Fibroblast of skin of right biceps (primary cell): ENCODE data around the gene CCNF.

Source experiments
- DNase-seq: peaks from one replicate; pipeline ENCODE4 v3.0.0-alpha.2; 2013

Gene CCNF

DNA sequence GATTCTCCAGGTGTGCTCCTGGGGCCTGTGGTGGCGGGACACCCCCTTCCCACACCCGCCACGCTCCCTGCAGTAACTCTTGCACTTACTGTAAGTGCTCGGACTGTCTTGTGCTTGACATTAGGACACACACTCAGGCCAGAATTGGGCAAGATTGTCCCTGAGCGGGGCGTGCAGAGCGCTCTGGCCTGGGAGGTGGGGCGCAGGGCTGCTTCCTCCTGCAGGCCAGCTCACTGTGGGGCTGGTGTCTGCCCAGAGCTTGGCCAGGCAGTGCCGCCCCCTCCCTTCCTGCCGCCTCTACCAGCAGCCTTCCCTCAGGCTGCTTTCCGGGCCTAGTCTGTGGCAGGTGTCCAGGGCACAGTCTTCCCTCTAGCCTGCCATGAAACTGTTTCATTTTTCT is 78.4 kb downstream of the CCNF start:
- DNase-seq = no peak
